Mucosa of gallbladder (tissue), 1 donor: ENCODE results near the gene AK1. TPM values are rescaled to one million over a fixed set of nuclear protein-coding genes. Genes with fewer than 3 reads are reported as not detected.
A peak's percentile ranks its signal among the peaks of the same experiment; 100 is the strongest.
"Not testable (repeated sequence)": the region's sequence is repeated elsewhere in the genome, so short reads cannot be mapped to it uniquely, and the experiment has no call there.

Source experiments
- DNase-seq: peaks from one replicate; pipeline ENCODE4 v3.0.0-alpha.2; 2020; ENCODE audit warnings: low spot score
- total RNA-seq: library from RNA; stranded (reverse); gene quantifications from one replicate; pipeline ENCODE4 v1.2.1, GENCODE V29; 2021
- donor health status: DM: no; HTN: no; CAD: no.

The AK1 gene
- total RNA-seq, 1 donor from 2014 or later: 142 TPM

DNA sequence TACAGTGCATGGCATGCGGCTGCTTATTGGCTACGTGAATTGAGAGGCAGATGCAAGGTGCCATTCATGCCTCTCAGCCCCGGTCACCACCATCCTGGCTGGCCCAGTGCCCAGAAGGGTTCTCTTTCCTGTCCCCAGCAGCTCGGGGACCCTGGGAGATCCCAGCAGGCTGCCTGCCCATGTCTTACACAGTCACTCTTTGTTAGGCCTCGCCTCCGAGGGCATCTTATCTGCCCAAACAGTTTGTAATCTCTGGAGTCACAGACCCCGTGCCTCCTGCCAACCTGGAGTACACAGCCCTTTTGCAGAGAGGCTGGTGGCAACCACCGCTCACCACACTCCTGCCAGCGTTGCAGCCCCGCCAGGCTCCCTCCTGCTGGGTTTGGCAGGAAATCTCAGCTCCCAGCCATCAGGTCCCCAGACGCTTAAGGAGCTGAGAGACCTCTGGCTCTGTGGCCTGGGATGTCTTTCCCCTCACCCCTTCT lies 7.0 kb upstream of the AK1 start:
- DNase-seq: peak; percentile 78

DNA sequence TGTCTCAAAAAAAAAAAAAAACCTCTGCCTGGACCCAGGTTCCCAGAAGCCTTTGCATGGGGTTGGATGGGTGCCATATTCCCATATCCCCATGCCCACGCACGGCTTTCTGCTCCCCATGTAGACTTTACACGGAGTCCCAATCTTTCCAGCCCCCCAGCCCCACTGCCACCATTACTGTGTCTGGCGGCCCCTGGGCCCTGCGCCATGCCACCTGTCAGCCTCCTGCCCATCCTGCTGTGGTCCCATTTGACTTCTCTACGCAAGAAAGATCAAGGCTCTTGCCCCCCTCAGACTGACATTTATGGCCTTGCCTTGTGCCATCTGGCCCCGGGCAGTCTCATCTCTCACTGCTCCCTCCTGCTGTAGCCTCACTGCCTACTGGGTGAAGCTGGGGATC lies 6.5 kb upstream of the AK1 start:
- DNase-seq: no peak

DNA sequence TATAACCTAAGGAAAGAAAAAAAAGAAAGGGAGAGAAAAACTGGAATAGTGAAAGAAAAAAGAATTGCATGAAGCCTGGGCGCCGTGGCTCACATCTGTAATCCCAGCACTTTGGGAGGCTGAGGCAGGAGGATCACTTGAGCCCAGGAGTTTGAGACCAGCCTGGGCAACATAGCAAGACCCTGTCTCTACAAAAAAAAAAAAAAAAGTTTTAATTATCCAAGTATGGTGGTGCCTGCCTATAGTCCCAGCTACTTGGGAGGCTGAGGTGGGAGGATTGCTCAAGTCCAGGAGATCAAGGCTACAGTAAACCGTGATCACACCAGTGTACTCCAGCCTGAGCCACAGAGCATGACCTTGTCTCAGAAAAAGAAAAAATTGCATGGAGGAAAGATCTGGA lies 4.2 kb upstream of the AK1 start:
- not testable (repeated sequence) for DNase-seq

DNA sequence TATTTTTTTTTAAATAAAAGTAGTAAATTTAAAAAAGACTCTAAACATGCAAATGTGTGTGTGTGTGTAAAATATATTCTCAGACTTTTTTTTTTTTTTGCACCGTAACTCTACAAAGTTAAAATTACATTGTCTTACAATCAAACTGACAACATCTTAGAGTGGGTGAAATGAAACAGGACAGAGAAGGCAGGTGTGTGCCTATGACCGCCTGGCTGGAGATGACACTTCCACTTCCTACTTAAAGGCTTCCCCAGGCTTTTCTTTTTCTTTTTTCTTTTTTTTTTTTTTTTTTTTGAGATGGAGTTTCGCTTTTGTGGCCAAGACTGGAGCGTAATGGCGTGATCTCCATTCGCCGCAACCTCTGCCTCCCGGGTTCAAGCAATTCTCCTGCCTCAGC lies 2.7 kb upstream of the AK1 start:
- no peak for DNase-seq

DNA sequence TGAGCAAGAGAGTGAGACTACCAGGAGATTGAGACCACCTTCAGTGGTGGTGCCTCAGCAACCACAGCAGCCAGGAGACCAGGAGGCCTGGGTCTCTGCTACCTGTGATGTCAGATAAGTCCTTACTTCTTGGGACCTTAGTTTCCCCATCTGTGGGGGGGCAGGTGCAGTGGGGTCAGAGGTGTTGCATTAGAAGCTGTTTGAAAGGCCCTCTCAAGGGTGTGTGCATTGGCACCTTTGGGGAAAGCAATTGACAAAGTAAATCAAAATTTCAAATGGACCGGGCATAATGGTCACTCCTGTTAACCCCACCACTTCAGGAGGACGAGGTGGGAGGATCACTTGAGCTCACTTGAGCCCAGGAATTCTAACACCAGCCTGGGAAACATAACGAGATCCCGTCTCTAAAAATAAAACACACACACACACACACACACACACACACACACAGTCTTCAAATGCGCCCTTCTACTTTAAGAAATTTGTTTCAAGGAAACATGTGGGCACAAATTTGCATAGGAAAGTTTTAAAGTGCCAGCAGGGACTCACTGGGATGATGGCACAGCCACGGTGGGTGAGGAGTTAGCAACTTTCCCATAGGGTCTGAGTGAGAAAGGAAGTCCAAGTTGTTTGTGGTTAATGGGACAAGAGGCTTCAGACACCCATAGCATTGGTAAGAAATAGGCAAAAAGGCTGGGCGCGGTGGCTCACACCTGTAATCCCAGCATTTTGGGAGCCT lies 1.3 kb upstream of the AK1 start:
- DNase-seq: no peak

DNA sequence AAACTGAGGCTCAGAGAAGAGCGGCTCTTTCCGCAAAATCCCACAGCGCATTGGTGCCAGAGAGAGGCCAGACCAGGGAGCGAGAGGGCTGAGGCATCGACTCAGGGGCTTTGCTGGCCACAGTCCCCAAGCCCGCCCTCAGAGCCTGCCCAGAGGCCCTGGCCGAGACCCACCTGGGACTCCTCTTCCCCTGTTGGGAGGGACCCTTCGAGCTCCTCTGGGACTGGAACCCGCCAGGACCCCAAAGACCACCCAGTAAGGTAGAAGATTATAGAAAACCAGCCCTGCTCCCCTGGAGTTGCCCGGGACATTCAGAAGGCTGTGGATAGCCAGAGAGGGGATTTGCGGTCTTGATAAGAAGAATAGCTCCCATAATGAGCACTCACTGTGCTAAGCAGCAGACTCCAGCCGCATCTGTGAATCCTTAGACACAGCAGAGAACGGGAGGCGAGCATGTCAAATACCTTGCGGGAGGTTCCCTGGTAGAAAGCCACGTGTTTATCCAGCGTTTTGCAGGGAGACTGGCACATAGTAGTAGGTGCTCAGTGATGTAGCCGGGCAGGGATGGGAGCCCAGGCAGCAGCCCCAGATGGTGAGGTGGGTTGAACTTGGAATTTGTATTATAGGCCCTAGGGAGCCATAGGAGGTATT lies 651 bp upstream of the AK1 start:
- no peak for DNase-seq

DNA sequence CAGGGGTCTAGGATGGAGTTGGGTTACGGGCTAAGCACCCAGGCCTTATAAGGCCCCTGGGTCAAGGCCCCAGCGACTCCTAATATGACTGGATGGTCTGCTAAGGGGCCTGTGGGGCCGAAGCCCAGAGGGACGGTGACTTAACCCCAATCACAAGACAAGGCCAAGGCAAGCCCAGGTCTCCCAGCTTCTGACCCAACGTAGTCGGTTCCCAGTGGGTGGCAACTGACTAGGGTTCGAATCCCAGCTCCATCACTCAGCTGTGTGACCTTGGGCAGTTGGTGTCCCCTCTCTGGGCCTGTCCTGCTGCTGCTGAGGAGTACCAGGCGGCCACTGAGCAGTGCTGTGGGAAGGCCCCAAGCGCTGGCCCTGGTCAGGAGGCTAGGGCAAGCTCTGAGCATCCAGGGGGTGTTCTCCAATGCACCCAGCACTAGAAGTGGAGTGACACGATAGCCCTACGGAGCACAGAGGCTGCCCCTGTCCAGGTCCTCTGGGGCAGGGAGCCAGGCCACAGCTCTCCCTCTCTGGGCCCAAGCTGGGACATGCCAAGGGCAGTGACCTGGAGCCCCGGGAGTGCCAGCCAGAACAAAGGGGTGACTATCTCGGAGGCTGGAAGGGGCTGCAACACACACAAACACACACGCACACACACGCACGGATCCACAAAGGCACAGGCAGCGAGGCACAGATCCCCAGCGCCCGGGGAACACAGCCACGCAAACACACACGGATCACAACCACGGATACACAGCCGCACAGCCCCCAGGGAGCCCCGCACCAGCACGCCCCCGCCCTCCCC lies 512 bp downstream of the AK1 start:
- DNase-seq: no peak

DNA sequence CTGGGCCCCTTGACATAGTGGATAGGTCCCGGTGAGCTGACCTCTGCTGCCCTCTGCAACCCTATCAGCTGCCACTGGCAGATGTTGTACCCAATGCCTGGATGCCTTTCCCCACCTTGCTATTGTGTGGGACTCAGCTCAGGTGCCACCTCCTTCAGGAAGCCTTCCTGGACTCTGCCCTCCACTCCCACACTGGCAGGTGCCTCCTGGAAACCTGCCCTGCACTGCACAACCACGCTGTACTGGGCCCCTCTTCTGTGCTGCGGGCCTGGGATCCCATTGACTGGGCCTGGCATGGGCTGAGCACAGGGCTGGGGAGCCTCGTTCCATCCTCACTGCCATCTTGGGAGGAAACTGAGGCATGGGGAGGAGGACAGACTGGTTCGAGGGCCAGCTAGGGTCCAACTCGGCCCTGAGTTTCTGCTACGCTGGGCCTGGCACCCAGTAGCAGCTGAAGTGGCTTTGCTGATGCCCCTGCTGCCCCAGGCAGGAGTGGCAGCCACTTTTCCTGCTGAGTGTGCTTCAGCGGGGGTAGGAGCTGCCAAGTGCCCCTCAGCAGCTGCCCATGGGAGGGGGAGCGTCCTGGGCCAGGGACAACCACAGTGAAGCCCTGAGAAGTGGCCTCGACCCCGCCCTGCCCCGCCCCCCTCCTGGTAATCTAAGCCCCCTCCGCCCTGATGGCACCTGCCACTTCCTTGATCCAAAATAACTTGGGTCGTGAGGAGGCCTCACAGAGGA lies 1.3 kb downstream of the AK1 start:
- no peak for DNase-seq

DNA sequence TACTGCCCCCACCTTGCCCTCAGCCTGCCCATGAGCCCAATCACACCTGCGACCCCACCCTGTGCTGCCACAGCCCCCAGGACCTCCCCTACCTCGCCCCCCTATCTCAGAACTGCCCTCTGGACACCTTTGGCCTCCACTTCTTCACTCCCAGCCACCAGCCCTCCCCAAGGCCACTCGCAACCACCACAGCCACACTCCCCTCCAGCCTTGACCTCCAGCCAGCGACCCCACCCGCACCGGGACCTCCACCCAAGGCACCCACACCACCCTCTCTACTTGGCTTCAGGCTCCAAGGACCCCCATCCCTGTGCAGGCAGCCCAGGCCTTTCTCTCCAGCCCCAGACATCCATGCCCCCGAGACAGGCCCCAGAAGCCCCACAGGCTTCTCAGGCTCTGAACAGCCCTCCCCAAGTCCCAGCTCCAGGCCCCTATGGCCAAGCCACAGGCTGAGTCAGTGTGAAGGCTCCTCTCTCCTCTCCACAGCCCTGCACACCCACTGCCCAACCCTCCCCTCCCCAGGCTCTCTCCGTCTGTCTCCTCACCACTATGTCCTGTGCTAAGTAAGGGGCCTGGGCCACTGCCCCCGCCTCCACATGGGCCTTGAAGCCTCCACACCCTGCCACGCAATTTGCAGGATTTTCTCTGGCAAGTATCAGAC lies 2.0 kb downstream of the AK1 start:
- DNase-seq: no peak

DNA sequence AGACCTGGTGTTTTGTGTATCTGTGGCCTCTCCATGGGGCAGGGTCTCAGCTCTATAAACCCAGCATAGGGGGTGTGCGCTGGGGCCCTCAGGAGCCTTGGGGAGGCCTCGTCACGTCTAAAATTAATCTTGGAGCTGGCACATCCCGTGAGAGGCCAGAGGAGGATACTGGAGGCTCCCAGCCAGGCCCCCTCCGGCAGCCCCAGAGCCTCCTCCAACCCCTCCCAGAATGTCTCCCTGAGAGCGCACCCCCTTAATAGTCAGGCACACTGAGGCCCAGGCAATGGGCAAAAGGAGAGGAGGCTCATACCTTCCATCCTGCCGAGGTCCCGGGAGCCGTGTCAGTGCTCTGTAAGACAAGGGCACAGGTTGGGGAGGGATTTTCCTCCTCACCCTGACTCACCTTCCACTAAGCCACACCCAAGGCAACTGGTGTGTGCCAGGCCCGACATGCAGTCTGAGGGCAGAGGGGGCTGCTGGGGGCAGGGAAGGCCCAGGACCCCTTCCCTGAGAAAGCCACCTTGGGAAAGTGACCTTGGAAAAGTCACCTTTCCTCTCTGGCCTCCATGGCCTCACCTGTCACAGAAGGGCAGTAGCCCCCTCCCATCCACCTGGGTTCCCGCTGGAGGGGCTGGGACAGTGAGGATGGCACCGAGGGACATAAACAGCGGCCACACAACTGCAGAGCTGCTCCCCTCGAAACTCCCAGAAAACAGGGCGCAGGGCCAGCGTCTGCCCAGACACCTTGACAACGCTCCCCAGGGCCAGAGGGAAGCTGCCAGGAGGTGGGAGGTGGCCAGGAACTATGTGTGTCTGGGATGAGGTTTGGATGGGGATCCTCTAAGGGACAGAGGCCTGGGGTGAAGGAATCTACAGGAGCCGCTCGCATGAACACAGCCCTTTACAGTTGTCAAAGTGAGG lies 2.9 kb downstream of the AK1 start:
- DNase-seq: no peak

DNA sequence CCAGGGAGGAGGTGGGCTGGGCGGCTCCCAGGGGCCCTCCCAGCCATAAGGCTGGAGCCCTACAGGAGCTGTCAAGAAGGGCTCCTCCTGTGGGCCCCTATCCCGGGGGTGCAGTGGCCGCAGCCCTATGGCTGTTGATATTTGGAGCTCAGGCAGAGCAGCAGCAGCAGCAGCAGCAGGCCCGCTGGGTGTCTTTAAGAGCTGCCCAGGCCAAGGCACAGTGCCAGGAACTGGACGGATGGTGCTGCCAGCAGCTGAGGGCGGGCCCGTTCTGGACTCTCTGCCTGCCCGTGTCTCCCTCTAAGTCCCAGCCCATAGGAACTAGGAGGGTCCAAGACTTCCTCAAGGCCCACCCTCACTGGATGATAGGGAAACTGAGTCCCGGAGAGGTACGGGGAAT lies 3.6 kb downstream of the AK1 start:
- peak; percentile 79 for DNase-seq

DNA sequence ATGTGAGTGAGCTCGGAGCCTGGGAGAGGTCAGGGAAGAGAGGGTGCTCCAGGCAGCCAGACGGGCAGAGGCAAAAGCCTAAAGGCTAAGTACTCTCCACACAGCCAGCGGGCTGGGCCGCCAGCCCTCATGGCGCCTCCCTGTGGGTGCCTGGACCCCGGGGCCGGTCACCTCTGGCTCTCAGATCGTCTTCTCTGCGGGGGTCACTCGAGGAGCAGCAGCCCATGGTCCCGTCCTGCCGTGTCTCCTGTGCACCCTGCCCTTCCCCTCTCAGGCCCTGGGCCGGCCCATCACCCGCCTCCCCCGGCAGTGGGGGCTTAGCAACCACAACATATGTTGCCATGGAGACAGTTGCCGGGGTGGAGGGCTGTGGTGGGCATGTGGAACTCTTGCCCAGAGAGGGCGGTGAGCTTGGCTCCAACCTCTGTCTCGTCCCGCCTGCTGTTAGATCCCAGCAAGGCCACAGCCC lies 4.2 kb downstream of the AK1 start:
- DNase-seq: no peak

DNA sequence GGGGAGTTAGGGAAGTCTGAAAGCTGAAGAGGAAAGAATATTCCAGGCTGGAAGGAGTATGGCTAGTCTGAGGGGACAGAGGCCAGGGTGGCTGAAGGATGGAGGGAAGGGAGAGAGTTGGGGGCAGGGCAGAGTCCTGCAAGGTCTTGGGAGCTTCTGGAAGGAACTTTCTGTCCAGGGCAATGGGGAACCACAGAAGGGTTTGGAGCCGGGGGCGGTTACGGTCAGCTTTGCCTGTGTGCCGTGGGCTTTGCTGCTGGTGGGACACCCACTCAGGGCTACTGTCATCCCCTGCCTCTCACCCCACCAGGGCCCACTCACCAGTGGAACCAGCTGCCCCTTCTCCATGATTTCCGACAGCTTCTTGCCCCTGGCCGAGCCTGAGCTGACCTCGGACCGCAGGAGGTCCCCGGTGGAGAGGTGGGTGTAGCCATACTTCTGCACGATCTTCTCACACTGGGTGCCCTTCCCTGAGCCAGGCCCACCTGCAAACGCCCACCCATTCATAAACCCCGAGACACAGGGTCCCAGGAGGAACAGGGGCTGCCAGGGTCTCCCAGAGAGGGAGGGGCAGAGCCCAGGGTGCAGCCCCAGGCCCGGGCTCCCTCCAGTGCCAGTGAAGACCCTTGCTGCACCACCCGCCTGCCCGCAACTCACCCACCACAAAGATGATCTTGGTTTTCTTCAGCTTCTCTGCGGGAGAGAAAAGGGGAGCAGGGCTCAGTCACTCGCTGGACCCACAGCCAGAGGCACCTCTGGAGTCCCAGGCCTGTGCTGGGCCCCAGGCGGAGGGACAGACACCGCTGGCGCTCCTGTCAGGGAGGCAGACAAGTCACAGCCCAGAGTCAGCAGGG lies 4.9 kb downstream of the AK1 start:
- no peak for DNase-seq

DNA sequence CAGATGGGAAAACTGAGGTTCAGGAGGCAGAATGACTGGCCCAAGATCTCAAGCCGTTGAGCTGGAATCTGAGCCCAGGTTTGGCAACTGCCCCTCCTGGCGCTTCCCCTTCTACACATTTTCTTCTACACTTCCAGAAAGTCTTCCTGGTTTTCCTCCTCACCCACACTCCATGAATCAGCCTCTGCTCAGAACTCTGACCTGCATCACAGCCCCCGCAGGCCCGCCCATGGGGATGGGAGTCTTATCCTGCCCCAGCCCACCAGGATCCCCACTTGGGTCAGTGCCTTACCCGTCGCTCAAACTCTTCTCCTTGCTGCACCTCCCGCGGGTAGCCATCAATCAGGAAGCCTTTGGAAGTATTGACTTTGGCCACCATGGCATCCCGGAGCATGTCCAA lies 5.9 kb downstream of the AK1 start:
- DNase-seq: no peak

DNA sequence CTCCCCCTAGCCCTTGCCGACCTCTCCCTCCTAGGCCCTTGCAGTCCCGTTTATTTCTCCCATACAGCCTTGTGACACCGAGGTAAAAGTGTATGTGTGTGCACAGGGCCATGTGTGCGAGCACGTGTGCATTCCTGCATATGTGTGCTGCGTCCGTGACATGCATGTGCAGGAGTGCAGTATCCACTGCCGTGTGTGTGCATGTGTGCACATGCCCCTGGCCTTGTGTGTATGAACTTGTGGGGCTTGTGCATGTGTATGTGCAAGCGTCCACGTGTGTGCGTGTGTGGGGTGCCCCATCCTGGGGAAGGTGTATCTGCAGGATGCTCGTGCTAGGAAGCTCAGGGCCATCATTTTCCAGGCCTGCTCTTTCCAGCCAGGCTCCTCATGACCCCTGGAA lies 6.6 kb downstream of the AK1 start:
- no peak for DNase-seq

DNA sequence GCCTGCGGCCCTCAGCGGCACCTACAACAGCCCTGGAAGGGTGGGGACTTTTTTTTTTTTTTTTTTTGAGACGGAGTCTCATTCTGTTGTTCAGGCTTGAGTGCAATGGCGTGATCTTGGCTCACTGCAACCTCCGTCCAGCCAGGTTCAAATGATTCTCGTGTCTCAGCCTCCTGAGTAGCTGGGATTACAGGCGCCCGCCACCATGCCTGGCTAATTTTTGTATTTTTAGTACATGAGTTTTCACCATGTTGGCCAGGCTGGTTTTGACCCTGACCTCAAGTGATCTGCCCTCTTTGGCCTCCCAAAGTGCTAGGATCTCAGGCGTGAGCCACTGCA lies 7.4 kb downstream of the AK1 start:
- DNase-seq: not testable (repeated sequence)

DNA sequence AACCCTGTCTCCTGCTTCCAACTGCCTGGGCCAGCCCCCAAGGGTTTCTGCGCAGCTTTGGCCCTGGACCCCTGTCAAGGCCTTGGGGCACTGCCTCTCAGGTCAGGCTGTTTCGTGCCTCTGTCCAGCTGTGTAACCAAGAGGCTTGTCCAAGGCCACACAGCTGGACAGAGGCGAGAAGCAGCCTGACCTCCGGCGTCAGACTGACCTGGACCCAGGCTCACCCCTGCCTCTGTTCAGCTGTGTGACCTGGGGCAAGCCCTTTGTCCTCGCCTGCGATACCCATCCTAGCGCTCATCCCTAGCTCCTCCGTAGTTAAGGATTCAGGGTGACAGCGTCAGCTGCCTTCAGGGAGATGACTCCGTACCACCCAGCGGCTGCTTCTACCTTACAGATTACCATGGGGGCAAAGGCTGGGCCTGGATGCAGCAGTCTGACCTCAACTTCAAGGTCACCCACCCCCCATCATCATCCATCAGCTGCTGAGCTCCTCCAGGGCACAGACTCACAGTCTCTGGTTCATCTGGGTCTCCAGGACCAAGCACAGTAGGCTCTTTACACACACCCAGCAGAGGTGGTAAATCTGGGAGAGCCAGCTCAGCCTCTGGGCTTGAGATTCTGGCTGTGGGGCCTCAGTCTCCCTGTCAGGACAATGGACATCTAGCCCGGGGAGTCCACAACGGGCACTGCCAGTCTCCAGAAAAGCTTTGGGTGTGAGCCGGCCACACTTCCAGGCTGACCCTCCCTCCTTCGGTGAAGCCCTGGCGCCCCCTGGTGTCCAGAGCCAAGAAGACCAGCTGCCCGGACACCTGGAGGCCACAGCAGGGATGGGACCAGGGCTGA lies 7.9 kb downstream of the AK1 start:
- DNase-seq: peak; percentile 86

DNA sequence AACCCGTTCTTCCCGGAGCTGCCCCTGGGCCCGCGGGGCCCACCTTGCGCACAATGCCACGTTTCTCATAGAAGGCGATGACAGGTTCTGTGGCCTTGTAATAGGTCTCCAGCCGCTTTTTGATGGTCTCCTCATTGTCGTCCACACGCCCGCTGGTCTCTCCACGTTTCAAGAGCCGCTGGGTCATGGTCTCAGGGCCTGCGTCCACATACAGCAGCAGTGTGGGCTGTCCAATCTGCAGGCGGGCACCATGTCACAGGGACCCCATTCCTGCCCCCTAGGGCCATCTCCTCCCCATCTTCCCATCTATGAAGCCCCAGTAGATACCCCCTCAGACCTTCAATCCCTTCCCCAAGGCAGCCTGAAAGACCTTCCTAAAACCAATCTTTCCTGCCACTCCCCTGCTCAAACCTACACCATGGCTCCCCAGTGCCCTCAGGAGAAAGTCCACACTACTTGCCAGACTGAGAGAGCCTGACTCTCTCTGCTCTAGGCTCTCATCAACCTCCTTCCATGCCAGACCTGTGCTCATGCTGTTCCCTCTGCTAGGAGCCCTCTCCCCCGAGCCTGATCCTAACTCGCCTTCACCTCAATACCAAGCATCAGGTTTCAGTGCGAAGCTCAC lies 9.1 kb downstream of the AK1 start:
- no peak for DNase-seq
